ENCODE data around the gene BSDC1.
A peak's percentile ranks its signal among the peaks of the same experiment; 100 is the strongest.
"Not testable (repeated sequence)": the region's sequence is repeated elsewhere in the genome, so short reads cannot be mapped to it uniquely, and the experiment has no call there.

Gene BSDC1

DNA sequence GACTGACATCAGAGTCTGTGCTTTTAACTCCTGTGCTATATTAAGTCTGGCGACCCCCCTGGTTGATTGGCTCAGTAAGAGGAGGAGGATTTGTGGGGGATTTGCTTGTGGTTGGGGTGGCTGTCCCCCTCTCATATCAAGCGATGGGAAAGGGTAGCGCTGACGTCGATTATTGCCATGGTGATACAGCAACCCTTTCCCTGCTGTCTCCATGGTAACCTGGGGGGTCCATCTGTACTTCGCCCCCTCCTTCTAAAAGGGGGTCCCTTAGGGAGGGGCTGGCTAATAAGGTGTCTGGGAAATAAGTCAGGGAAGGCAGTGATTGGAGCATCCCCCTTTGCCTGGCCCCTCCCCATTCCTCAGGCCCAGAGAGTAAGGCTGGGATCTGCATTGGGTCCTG, 36.6 kb downstream of the BSDC1 start:
- TF ChIP-seq, protein P1, sequence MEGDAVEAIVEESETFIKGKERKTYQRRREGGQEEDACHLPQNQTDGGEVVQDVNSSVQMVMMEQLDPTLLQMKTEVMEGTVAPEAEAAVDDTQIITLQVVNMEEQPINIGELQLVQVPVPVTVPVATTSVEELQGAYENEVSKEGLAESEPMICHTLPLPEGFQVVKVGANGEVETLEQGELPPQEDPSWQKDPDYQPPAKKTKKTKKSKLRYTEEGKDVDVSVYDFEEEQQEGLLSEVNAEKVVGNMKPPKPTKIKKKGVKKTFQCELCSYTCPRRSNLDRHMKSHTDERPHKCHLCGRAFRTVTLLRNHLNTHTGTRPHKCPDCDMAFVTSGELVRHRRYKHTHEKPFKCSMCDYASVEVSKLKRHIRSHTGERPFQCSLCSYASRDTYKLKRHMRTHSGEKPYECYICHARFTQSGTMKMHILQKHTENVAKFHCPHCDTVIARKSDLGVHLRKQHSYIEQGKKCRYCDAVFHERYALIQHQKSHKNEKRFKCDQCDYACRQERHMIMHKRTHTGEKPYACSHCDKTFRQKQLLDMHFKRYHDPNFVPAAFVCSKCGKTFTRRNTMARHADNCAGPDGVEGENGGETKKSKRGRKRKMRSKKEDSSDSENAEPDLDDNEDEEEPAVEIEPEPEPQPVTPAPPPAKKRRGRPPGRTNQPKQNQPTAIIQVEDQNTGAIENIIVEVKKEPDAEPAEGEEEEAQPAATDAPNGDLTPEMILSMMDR (conservative IDR thresholded peaks at IDR 0.05; ENCODE audit: low read length), result no peak
- DNase-seq (ENCODE audit: low read depth), result no peak
- H3K4me3 ChIP-seq (ENCODE audit: low read length), result no peak overlapping the region

DNA sequence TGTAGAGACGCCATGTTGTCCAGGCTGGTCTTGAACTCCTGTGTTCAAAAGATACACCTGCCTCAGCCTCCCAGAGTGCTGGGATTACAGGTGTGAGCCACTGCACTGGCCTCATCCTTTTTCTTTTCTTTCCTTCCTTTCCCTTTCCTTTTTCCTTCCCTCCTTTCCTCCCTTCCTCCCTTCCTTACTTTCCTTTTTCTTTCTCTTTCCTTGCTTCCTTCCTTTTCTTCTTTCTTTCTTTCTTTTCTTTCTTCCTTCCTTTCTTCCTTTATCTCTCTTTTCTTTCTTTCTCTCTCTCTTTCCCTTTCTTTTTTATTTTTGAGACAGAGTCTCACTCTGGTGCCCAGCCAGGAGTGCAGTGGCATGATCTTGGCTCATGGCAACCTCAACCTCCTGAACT, 37.8 kb downstream of the BSDC1 start:
- TF ChIP-seq, protein P1 (conservative IDR thresholded peaks at IDR 0.05; ENCODE audit: low read length), result no peak
- H3K4me3 ChIP-seq (ENCODE audit: low read length), result no peak overlapping the region
- no peak for DNase-seq (ENCODE audit: low read depth)

DNA sequence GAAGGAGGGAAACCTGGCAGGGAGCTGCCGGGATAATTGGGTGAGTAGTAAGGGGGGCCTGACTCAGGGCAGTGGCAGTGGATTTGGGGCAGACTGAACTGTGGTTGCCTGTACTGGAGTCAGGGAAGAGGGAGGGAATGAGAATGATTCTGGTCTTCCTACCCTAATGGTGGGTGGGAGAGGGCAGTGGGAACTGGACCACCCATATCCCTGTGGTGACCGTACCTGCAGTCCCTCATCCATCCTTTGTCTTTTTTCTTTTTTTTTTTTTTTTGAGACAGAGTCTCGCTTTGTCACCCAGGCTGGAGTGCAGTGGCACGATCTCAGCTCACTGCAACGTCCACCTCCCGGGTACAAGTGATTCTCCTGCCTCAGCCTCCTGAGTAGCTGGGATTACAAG, 38.5 kb downstream of the BSDC1 start:
- not testable (repeated sequence) for DNase-seq (ENCODE audit: low read depth); H3K4me3 ChIP-seq (ENCODE audit: low read length)

DNA sequence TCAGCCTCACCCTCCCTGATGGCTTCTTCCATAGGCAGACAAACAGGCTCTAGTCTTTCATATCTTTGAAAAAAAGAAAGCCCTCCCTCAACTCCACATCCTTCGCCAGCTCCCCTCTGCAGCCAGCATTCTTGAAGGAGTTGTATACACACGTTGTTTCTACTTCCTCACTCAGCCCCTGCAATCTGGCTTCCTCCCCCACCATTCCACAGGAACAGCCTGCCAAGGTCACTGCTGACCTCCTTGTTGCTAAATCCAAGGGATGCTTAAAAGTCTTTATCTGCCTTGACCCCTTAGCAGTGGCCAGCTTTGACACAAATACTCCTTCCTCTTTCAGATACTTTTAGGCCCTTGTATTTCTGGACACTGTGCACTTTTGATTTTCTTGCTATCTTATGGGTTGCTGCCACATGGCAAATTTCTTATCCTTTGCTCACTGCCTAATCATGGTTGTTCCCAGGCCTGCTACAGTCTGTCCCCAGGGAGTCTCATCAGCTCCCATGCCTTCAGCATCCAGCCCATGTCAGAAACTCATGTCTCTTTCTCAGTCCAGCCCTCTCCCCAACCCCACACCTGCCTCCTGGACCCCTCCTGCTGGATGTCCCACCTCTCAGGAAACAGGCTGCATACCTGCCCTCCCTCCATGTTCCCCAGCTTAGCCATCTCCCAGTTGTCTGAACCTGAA, 40.2 kb downstream of the BSDC1 start:
- H3K4me3 ChIP-seq (ENCODE audit: low read length), result no peak overlapping the region
- TF ChIP-seq, protein P1 (conservative IDR thresholded peaks at IDR 0.05; ENCODE audit: low read length), result no peak
- peak; percentile 61 for DNase-seq (ENCODE audit: low read depth)

DNA sequence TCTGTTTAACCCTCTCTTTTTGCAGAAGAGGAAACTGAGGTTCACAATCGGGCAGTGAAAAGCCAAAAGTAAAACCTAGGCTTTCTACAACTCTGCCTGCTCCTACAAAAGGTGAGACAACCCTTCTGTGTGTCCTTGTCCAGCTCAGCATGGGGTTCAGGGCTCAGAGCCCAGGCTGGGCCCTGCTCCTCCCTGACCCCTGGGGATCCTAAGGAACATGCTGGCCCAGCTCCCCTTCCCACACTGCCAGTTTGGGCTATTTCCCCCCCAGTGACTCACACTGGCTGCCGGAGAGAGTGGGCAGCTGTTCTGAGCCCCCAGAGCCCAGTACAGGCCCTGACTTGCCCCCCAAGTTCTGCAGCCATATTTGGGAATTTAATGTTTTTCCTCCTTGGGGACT, 40.8 kb downstream of the BSDC1 start:
- TF ChIP-seq, protein P1 (conservative IDR thresholded peaks at IDR 0.05; ENCODE audit: low read length), result no peak
- no peak for DNase-seq (ENCODE audit: low read depth)
- no peak overlapping the region for H3K4me3 ChIP-seq (ENCODE audit: low read length)

DNA sequence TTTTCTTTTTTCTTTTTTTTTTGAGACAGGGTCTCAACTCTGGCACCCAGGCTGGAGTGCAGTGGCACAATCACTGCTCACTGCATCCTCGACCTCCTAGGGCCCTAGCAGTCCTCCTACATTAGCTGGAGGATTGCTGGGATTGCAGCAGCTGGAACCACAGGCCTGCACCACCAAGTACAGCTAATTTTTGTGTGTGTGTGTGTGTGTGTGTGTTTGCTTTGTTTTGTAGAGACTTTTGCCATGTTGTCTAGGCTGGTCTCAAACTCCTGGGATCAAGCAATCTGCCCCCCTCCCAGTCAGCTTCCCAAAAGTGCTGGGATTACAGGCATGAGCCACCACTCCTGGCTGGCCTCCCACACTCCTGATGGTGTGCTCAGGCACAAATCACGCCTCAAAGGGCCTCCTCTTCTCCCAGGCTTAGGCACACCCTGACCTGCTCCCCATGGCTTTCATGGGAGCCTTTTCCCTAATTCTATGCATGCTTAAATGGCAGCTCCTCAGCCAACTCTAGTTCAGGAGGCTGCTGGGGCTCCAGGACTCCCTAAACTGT, 41.3 kb downstream of the BSDC1 start:
- H3K4me3 ChIP-seq (ENCODE audit: low read length), result no peak overlapping the region
- TF ChIP-seq, protein P1 (conservative IDR thresholded peaks at IDR 0.05; ENCODE audit: low read length), result no peak
- DNase-seq (ENCODE audit: low read depth), result peak; percentile 33

DNA sequence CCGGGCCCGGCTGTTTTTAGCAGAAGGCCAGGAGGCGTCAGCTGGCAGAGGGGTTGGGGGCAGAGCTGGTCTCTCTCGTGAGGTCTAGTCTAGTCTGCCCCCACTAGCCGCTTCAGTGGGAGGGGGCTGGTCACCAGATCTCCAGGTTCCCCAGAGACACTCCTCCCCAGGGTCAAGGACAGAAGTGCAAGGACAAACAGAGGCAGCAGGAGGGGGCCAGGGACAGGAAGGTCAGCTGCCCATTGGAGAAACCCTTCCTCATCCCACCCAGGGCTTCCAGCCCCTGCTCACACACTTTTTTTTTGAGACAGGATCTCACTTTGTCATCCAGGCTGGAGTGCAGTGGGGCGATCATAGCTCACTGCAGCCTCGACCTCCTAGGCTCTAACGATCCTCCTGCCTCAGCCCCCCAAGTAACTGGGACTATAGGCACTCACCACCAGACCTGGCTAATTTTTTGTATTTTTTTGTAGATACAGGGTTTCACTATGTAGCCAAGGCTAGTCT, 41.9 kb downstream of the BSDC1 start:
- TF ChIP-seq, protein P1 (conservative IDR thresholded peaks at IDR 0.05; ENCODE audit: low read length), result no peak
- DNase-seq (ENCODE audit: low read depth), result no peak
- H3K4me3 ChIP-seq (ENCODE audit: low read length), result peak overlapping the region; percentile 75

Data from AG10803 (cell line).